ENCODE data around the gene ANKH.

Gene ANKH

GRCh38 chr5:14787801-14788579, 83.6 kb downstream of the ANKH start:
- DNase-seq = no peak

GRCh38 chr5:14783691-14784090, 87.9 kb downstream of the ANKH start:
- no peak for DNase-seq

GRCh38 chr5:14782591-14782990, 89.0 kb downstream of the ANKH start:
- no peak for DNase-seq

GRCh38 chr5:14781106-14781505, 90.5 kb downstream of the ANKH start:
- DNase-seq = no peak

GRCh38 chr5:14779975-14780374, 91.6 kb downstream of the ANKH start:
- no peak for DNase-seq

- no peak for DNase-seq
Measured at GRCh38 chr5:14778792-14779070, 92.8 kb downstream of the ANKH start.

GRCh38 chr5:14777932-14778791, 93.4 kb downstream of the ANKH start:
- DNase-seq = no peak

GRCh38 chr5:14777187-14777586, 94.4 kb downstream of the ANKH start:
- no peak for DNase-seq

- DNase-seq = no peak
Measured at GRCh38 chr5:14776602-14777001, 95.0 kb downstream of the ANKH start.

GRCh38 chr5:14775857-14776256, 95.7 kb downstream of the ANKH start:
- no peak for DNase-seq

- DNase-seq = no peak
Measured at GRCh38 chr5:14773588-14773987, 98.0 kb downstream of the ANKH start.

- DNase-seq = no peak
Measured at GRCh38 chr5:14771972-14772371, 99.6 kb downstream of the ANKH start.

GRCh38 chr5:14771189-14771588, 100.4 kb downstream of the ANKH start:
- DNase-seq = no peak

GRCh38 chr5:14768508-14769365, 102.8 kb downstream of the ANKH start:
- no peak for DNase-seq

- peak; percentile 60 for DNase-seq
Measured at GRCh38 chr5:14767735-14768507, 103.7 kb downstream of the ANKH start.

- DNase-seq = no peak
Measured at GRCh38 chr5:14767053-14767452, 104.5 kb downstream of the ANKH start.

GRCh38 chr5:14766584-14766983, 105.0 kb downstream of the ANKH start:
- DNase-seq = no peak

GRCh38 chr5:14765587-14765986, 106.0 kb downstream of the ANKH start:
- peak; percentile 63 for DNase-seq

- DNase-seq = no peak
Measured at GRCh38 chr5:14762549-14763216, 108.9 kb downstream of the ANKH start.

GRCh38 chr5:14760548-14761002, 111.0 kb downstream of the ANKH start:
- no peak for DNase-seq

- DNase-seq = no peak
Measured at GRCh38 chr5:14759744-14760547, 111.6 kb downstream of the ANKH start.
